ENCODE data around the gene TIMP1. TPM values are rescaled to one million over a fixed set of nuclear protein-coding genes. Genes with fewer than 3 reads are reported as not detected.

Gene TIMP1
- total and polyA plus RNA-seq, 12 donors, result 176 to 3,693 (median 704) TPM

DNA sequence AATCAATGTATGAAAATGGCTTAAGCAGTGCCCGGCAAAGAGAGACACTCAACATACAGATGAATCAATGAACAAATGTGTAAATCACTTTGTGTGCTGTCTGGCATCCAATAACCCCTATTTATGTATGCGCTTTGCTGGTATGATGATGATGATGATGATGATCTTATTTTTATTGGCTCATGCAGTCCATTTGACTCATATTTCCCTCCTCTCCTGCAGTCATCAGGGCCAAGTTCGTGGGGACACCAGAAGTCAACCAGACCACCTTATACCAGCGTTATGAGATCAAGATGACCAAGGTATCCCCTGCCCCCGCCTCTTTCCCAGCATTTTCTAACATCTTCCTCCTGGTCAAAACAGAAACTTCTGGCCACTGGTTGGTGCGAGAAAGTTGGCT, 2.5 kb downstream of the TIMP1 start:
- Histone ChIP-seq H3K4me1 (replicated peaks in 1 of 2) (peaks cover 0 to 6% of the 10 kb centered on the region in 2 donors), H3K27me3 (no peaks in the 10 kb centered on the region), H3K4me3 (no peak overlapping the region), H3K9me3 (replicated peaks in 1 of 3) (no peaks in the 10 kb centered on the region), H3K27ac (no peak overlapping the region), H3K36me3 (replicated peaks in 1 of 2) (peaks cover 0 to 11% of the 10 kb centered on the region in 2 donors)
- TF ChIP-seq POLR2A (IDR thresholded peaks at IDR 0.05), result no peak
- TF ChIP-seq, protein P1, sequence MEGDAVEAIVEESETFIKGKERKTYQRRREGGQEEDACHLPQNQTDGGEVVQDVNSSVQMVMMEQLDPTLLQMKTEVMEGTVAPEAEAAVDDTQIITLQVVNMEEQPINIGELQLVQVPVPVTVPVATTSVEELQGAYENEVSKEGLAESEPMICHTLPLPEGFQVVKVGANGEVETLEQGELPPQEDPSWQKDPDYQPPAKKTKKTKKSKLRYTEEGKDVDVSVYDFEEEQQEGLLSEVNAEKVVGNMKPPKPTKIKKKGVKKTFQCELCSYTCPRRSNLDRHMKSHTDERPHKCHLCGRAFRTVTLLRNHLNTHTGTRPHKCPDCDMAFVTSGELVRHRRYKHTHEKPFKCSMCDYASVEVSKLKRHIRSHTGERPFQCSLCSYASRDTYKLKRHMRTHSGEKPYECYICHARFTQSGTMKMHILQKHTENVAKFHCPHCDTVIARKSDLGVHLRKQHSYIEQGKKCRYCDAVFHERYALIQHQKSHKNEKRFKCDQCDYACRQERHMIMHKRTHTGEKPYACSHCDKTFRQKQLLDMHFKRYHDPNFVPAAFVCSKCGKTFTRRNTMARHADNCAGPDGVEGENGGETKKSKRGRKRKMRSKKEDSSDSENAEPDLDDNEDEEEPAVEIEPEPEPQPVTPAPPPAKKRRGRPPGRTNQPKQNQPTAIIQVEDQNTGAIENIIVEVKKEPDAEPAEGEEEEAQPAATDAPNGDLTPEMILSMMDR (IDR thresholded peaks at IDR 0.05), result no peak
- WGBS, 4 donors, result 68 to 88% (median 79%) methylated on average over 6 of the region's 6 CpGs
- DNase-seq, result peak in 1 of 7 donors; percentile 6
- intact Hi-C loops (cut with DNase I), result no loop called here

DNA sequence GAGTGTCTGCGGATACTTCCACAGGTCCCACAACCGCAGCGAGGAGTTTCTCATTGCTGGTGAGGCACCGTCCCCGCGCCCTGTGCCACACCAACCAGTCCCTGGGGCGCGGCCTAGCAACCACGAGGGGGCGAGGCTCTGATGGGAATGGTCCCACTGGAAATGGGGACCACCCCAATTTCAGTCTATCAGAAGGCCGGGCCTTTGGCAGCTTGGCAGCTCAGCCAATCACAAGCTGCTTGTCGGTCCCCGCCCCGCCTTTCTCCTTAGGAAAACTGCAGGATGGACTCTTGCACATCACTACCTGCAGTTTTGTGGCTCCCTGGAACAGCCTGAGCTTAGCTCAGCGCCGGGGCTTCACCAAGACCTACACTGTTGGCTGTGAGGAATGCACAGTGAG, 3.0 kb downstream of the TIMP1 start:
- Histone ChIP-seq H3K27me3 (no peaks in the 10 kb centered on the region), H3K9me3 (replicated peaks in 1 of 3) (no peaks in the 10 kb centered on the region), H3K36me3 (replicated peaks in 1 of 2) (peaks cover 0 to 11% of the 10 kb centered on the region in 2 donors), H3K4me1 (replicated peaks in 1 of 2) (peaks cover 0 to 6% of the 10 kb centered on the region in 2 donors), H3K27ac (no peak overlapping the region), H3K4me3 (no peak overlapping the region)
- intact Hi-C loops (cut with DNase I), result no loop called here
- TF ChIP-seq, protein P1 (IDR thresholded peaks at IDR 0.05), result no peak
- TF ChIP-seq POLR2A (IDR thresholded peaks at IDR 0.05), result no peak
- peak in 1 of 7 donors; percentile 17 for DNase-seq
- WGBS, 4 donors, result 66 to 80% (median 73%) methylated on average over 7 to 16 of the region's 16 CpGs

DNA sequence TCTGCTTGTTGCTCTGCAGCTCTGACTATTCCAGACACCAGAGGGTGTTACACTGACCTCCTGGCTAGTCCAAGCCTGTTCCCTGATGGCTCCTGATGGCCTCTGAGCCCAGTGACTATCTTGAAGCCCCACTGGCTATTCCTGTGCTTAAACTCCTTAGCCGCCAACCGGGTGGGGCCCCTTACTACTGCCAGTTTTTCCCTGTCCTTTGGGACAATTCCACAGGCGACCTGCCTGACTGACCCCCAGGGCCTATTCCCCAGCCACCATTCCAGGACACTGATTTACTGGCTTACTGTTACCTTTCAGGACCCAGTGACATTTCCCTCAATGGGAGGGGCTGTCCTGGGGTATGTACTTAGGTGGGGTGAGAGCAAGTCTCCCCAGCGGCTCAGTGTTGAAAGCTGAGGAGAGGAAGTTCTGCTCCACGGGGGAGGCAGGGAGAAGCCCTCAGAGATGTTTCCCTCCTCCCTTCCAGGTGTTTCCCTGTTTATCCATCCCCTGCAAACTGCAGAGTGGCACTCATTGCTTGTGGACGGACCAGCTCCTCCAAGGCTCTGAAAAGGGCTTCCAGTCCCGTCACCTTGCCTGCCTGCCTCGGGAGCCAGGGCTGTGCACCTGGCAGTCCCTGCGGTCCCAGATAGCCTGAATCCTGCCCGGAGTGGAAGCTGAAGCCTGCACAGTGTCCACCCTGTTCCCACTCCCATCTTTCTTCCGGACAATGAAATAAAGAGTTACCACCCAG, 4.0 kb downstream of the TIMP1 start:
- TF ChIP-seq, protein P1 (IDR thresholded peaks at IDR 0.05), result no peak
- no peak for TF ChIP-seq POLR2A (IDR thresholded peaks at IDR 0.05)
- H3K27me3 ChIP-seq, result no peaks in the 10 kb centered on the region
- peak overlapping the region in 1 of 5 donors; percentile 11 for H3K27ac ChIP-seq
- H3K9me3 ChIP-seq (replicated peaks in 1 of 3), result no peaks in the 10 kb centered on the region
- H3K4me1 ChIP-seq (replicated peaks in 1 of 2), result peaks cover 0 to 6% of the 10 kb centered on the region in 2 donors
- 73 to 91% (median 83%) methylated on average over 5 to 11 of the region's 11 CpGs for WGBS, 4 donors
- H3K4me3 ChIP-seq, result no peak overlapping the region
- intact Hi-C loops (cut with DNase I), result no loop called here
- peaks cover 0 to 11% of the 10 kb centered on the region in 2 donors for H3K36me3 ChIP-seq (replicated peaks in 1 of 2)
- no peak for DNase-seq

DNA sequence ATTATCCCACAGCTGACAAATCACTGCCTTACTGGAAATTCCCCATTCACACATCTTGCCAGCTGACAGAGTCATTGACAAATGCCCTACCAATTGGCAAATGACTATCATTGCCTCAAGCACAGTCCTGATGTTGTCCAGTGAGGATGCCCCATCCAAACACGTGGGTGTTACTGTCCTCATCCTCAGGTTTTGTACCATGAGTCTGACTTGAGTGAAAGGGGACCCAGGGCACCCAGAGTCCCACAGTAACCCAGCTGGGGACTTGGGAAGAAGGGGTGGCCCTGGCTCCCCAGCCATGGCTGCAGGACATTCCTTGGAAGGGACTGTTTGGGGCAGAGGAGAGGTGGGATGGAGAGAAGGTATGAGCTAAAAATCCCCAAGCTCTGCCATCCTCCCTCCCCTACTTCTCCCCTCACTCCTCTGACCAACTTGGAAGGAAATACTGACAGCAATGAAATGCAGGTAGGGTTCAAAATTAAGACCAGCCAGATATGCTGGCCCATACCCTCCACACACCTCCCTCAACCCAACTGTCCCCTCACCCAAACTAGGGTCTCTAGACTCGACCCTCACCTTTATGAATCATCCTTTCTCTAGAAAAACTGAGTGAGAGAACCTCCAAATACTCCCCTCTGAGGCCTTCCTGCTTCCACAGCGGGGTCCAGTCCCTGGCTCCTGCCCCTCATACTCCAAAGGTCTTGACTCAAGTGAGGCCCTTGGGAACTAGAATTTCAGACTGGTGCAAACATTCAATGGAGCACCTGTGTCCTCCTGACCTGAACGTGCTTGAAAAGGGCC, 5.1 kb downstream of the TIMP1 start:
- H3K36me3 ChIP-seq (replicated peaks in 1 of 2), result peaks cover 0 to 11% of the 10 kb centered on the region in 2 donors
- H3K9me3 ChIP-seq (replicated peaks in 1 of 3), result no peaks in the 10 kb centered on the region
- no peak overlapping the region for H3K27ac ChIP-seq
- peaks cover 0 to 6% of the 10 kb centered on the region in 2 donors for H3K4me1 ChIP-seq (replicated peaks in 1 of 2)
- intact Hi-C loops (cut with DNase I), result no loop called here
- H3K4me3 ChIP-seq, result no peak overlapping the region
- DNase-seq, result peak in 1 of 7 donors; percentile 48
- no peaks in the 10 kb centered on the region for H3K27me3 ChIP-seq
- TF ChIP-seq, protein P1 (IDR thresholded peaks at IDR 0.05), result no peak
- TF ChIP-seq POLR2A (IDR thresholded peaks at IDR 0.05), result no peak
- WGBS, 4 donors, result 49 to 75% (median 60%) methylated on average over 4 of the region's 4 CpGs
